Esophagus muscularis mucosa (tissue), 4 donors: Measurements from ENCODE around the gene PWWP2A.

Experiments used
- EP300 ChIP-seq: sonication (generic); formaldehyde crosslinking; IDR thresholded peaks from one replicate; pipeline ENCODE4 v1.6.1; 2017; ENCODE audit warnings: antibody characterized with exemption
- POLR2AphosphoS5 ChIP-seq, 2 donors: sonication (generic); formaldehyde crosslinking; IDR thresholded peaks; one replicate each; pipeline ENCODE4 v1.6.1; 2017; ENCODE audit warnings: antibody characterized with exemption in 2 of 2
- TF ChIP-seq, protein P1 (sequence below), 3 experiments: fragments of 200-600 bp in 2 of 3; fragments of 450-650 bp in 1 of 3; sonication (generic) in 2 of 3; IDR thresholded peaks; one replicate each; pipeline ENCODE4 v1.5.1; 2017 to 2019; ENCODE audit warnings: antibody characterized with exemption in 3 of 3, mild to moderate bottlenecking in 2 of 3, moderate library complexity in 1 of 3

GRCh38 chr5:160159991-160160792 is 40.9 kb upstream of the PWWP2A start:
- TF ChIP-seq, protein P1, sequence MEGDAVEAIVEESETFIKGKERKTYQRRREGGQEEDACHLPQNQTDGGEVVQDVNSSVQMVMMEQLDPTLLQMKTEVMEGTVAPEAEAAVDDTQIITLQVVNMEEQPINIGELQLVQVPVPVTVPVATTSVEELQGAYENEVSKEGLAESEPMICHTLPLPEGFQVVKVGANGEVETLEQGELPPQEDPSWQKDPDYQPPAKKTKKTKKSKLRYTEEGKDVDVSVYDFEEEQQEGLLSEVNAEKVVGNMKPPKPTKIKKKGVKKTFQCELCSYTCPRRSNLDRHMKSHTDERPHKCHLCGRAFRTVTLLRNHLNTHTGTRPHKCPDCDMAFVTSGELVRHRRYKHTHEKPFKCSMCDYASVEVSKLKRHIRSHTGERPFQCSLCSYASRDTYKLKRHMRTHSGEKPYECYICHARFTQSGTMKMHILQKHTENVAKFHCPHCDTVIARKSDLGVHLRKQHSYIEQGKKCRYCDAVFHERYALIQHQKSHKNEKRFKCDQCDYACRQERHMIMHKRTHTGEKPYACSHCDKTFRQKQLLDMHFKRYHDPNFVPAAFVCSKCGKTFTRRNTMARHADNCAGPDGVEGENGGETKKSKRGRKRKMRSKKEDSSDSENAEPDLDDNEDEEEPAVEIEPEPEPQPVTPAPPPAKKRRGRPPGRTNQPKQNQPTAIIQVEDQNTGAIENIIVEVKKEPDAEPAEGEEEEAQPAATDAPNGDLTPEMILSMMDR (IDR thresholded peaks at IDR 0.05): no peak
- TF ChIP-seq EP300: no peak
- TF ChIP-seq POLR2AphosphoS5 (IDR thresholded peaks at IDR 0.05): no peak
